Liver (tissue), 2 donors: Measurements from ENCODE around the gene MEGF6.

Source experiments
- CTCF ChIP-seq: fragments of 150-350 bp; IDR thresholded peaks from 2 replicates; pipeline ENCODE4 v1.5.1; 2017; ENCODE audit warnings: improper control_type of control experiment, low read depth, low read length; ENCODE audit not compliant: missing input control
- MAX ChIP-seq: IDR thresholded peaks from 2 replicates; pipeline ENCODE4 v1.6.1; 2016; ENCODE audit warnings: antibody characterized with exemption
- donor health status: healthy.

GRCh38 chr1:3631320-3632260 is 20.3 kb upstream of the MEGF6 start:
- no peak for TF ChIP-seq CTCF
- TF ChIP-seq MAX: no peak
